Tibial artery (tissue), 4 donors: ENCODE measurements around the gene PDXK.

Source experiments
- DNase-seq, 2 donors: peaks; one replicate each; pipeline ENCODE4 v3.0.0-alpha.2; 2019
- H3K27ac ChIP-seq, 2 donors: fragments of 200-600 bp; sonication (generic) in 1 of 2; 1 replicate in 1 of 2; 2 replicates in 1 of 2; pipeline ENCODE4 v1.5.1; 2018 to 2019; ENCODE audit warnings: mild to moderate bottlenecking in 1 of 2
- H3K27me3 ChIP-seq, 2 donors: fragments of 200-600 bp; sonication (generic) in 1 of 2; one replicate each; pipeline versions ENCODE4 v1.5.1 to v1.6.0; 2016 to 2019
- H3K36me3 ChIP-seq, 3 donors: fragments of 200-600 bp; sonication (generic) in 2 of 3; one replicate each; pipeline ENCODE4 v1.5.1; 2016 to 2019; ENCODE audit warnings: mild to moderate bottlenecking in 2 of 3
- H3K4me1 ChIP-seq, 4 donors: fragments of 200-600 bp; sonication (generic) in 2 of 4; 1 replicate in 3 of 4; 2 replicates in 1 of 4; pipeline ENCODE4 v1.5.1; 2016 to 2019
- H3K4me3 ChIP-seq, 2 donors: fragments of 200-600 bp; sonication (generic) in 1 of 2; 1 replicate in 1 of 2; 2 replicates in 1 of 2; pipeline ENCODE4 v1.5.1; 2018 to 2019; ENCODE audit warnings: mild to moderate bottlenecking in 2 of 2
- H3K9me3 ChIP-seq, 3 donors: fragments of 200-600 bp; sonication (generic) in 1 of 3; one replicate each; pipeline ENCODE4 v1.5.1; 2016 to 2019
- intact Hi-C: fragments of 100-400 bp; cut with DNase I; formaldehyde crosslinking; loops from one replicate; pipeline ENCODE4 v1.15.0; 2023; ENCODE audit warnings: low total_unique reads
- TF ChIP-seq, protein P1 (sequence below), 2 experiments: fragments of 200-600 bp in 1 of 2; fragments of 450-650 bp in 1 of 2; IDR thresholded peaks; one replicate each; pipeline ENCODE4 v1.5.1; 2017 to 2019; ENCODE audit warnings: antibody characterized with exemption in 2 of 2, mild to moderate bottlenecking in 1 of 2, moderate library complexity in 1 of 2

The PDXK gene

DNA sequence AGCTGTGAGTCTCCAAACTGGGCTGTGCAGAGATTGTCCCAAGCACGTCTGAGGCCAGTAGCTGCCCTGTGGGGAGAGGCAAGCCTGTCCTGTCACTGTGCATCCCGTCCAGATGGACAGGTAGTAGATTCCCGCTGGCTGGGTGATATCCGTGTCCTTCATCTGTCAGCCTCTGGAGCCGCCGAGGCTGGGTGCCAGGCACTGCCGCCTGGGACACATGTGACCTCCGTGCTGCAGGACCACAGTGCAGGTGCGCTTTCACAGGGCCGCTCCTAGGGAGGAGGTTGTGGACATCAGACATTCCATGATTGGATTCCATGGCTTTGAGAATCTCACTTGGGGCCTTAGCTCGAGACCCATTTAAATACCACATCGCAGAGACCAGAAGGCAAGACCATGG is 4.7 kb downstream of the PDXK start:
- Histone ChIP-seq H3K36me3 (peaks cover 0 to 11% (median 8%) of the 10 kb centered on the region in 3 donors), H3K4me1 (peaks cover 13 to 78% (median 58%) of the 10 kb centered on the region in 4 donors), H3K27ac (no peak overlapping the region), H3K4me3 (no peak overlapping the region), H3K9me3 (no peaks in the 10 kb centered on the region), H3K27me3 (no peaks in the 10 kb centered on the region)
- TF ChIP-seq, protein P1, sequence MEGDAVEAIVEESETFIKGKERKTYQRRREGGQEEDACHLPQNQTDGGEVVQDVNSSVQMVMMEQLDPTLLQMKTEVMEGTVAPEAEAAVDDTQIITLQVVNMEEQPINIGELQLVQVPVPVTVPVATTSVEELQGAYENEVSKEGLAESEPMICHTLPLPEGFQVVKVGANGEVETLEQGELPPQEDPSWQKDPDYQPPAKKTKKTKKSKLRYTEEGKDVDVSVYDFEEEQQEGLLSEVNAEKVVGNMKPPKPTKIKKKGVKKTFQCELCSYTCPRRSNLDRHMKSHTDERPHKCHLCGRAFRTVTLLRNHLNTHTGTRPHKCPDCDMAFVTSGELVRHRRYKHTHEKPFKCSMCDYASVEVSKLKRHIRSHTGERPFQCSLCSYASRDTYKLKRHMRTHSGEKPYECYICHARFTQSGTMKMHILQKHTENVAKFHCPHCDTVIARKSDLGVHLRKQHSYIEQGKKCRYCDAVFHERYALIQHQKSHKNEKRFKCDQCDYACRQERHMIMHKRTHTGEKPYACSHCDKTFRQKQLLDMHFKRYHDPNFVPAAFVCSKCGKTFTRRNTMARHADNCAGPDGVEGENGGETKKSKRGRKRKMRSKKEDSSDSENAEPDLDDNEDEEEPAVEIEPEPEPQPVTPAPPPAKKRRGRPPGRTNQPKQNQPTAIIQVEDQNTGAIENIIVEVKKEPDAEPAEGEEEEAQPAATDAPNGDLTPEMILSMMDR (IDR thresholded peaks at IDR 0.05), result no peak
- intact Hi-C loops, result no loop called here
- DNase-seq, result no peak

DNA sequence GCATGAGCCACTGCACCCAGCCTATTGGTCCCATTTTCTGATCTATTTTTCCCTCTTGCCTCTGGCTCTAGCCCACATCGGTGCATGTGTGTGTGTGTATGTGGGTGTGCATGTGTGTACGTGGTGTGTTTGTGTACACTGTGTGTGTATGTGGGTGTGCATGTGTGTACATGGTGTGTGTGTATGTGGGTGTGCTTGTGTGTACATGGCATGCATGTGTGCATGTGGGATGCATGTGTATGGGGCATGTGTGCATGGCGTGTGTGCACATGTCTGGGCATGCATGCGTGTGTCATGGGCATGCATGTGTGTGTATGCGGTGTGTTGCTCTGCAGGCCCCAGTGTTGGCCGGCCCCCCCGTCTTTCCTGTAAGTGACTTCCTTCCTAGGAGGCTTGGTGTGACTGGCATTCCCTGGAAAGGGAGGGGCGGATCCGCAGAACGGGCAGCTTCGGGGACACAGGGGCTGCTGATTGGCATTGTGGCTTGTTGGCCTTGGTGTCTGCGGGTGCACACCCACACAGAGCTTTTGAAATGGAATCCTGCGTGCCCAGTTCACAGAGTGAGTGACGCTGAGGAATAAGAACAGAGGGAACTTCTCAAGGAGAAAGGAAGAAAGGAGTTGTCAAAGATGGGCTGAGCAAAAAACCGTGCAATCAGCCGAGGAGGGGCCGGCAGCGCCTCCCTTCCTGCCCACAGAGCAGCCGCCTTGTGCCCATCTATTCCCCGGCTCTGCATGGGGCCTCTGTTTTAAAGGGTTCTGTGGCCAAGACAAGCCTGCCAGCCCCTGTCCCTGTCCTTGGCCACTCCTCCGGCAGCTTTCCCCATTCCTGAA is 8.0 kb downstream of the PDXK start:
- TF ChIP-seq, protein P1 (IDR thresholded peaks at IDR 0.05), result no peak
- H3K4me1 ChIP-seq, result peaks cover 4 to 70% (median 51%) of the 10 kb centered on the region in 4 donors
- H3K4me3 ChIP-seq, result no peak overlapping the region
- no peaks in the 10 kb centered on the region for H3K9me3 ChIP-seq
- H3K27ac ChIP-seq, result peak overlapping the region; percentile 91 to 92
- H3K36me3 ChIP-seq, result peaks cover 0 to 11% (median 8%) of the 10 kb centered on the region in 3 donors
- no peaks in the 10 kb centered on the region for H3K27me3 ChIP-seq
- peak in 1 of 2 donors; percentile 80 for DNase-seq
- intact Hi-C loops, result no loop called here

DNA sequence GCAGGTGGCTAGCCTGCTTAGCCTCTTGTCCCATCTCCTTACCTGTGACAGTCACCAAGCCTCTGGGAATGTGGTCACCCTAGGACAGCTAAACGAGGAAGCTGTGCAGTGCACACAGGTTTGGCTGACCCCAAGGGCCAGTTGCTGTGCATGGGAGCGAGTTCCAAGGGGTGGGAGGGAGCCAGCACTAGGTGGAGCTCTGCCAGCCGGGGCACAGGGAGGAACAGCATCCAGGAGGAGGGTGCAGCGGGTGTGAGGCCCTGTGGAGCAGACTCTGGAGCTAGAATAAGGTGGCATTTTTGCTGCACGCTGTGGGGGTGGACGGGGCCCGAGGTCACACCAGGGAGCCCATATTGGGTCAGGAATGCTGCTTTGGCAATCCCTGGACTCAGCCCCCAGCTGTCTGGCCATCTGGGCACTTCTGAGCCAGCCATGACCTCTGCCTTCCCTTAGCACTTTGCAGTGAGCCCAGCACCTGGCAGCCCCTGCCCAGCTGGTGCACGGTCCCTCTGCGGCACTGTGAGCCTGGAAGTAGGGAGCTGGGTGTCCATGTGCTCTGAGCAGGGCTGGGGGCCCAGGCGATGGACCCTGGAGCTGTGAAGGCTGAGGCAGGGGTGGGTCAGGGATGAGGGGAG is 8.7 kb downstream of the PDXK start:
- Histone ChIP-seq H3K27ac (peak overlapping the region; percentile 91 to 92), H3K36me3 (peaks cover 0 to 11% (median 8%) of the 10 kb centered on the region in 3 donors), H3K4me1 (peaks cover 4 to 71% (median 49%) of the 10 kb centered on the region in 4 donors), H3K4me3 (peak overlapping the region; percentile 55 to 72), H3K27me3 (no peaks in the 10 kb centered on the region), H3K9me3 (no peaks in the 10 kb centered on the region)
- TF ChIP-seq, protein P1 (IDR thresholded peaks at IDR 0.05), result no peak
- peak in 1 of 2 donors; percentile 88 for DNase-seq
- intact Hi-C loops, result loop anchor here (2.0 kb wide), 1 partner anchor 69 kb away; the partner anchor contains the start of genes HSF2BP and RRP1B

DNA sequence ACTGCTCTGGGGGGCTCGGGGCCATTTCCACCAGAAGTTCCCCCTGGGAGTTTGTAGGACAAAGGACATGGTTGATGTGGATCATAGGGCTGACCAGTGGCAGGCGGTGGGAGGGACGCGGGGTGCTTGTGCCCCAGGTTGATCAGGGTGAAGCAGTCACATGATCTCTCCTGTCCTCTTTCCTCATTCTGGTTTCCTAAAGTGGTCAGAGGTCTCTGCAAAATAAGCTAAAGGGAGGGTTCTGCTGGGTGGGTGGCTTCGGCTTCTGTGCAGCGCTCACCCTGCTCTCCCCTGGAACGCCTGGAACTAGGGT is 9.2 kb downstream of the PDXK start:
- Histone ChIP-seq H3K36me3 (peaks cover 0 to 11% (median 8%) of the 10 kb centered on the region in 3 donors), H3K27me3 (no peaks in the 10 kb centered on the region), H3K4me1 (peaks cover 4 to 75% (median 52%) of the 10 kb centered on the region in 4 donors), H3K4me3 (peak overlapping the region; percentile 55 to 72), H3K27ac (peak overlapping the region; percentile 91 to 92), H3K9me3 (no peaks in the 10 kb centered on the region)
- no peak for DNase-seq
- TF ChIP-seq, protein P1 (IDR thresholded peaks at IDR 0.05), result no peak
- intact Hi-C loops, result loop anchor here (2.0 kb wide), 1 partner anchor 69 kb away; the partner anchor contains the start of genes HSF2BP and RRP1B

DNA sequence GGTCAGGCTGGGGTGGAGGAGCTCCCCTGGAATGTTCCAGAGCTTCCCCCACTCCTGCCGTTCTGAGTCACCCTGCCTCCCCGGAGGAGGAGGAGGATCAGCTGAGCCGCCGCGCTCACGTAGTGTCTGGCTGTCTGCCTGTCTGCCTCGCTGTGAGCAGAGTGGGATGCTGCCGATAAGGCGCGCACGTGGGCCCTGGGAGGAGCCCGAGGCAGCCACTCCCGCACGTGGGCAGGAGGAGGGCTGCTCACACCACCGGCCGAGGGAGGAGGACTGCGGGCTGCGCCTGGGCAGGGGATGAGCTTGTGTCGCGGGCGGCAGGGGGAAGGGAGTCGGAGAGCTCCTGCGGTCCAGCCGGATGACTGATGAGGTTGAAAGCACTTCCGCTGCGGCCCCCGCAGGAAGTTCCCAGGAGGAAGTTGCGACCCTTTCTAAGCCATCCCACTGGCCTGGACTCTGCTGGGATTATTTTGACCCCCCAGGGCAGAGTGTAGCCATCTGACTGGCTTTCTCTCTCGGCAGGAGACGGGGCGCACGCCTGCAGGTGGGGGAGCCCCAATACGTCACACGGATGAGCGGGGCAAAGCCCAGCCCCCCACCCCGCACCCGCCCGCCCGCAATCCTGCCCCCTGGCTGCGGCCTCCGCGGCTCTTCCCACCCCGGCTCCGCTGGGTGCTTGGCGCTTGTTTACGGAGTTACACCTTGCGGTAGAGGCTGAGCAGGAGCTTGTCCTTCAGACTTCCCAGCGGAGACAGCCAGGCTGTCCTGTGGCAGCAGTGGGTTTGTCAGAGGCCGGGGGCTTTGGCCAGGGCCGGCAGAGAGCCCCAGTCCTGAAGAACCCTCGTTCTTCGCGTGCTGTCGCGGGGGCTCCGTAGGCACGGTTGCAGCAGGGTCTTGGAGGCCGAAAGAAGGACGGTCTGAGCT is 9.8 kb downstream of the PDXK start:
- TF ChIP-seq, protein P1 (IDR thresholded peaks at IDR 0.05), result peak; percentile 7 to 40
- Histone ChIP-seq H3K4me3 (peak overlapping the region; percentile 55 to 72), H3K36me3 (peaks cover 0 to 6% (median 6%) of the 10 kb centered on the region in 3 donors), H3K27me3 (no peaks in the 10 kb centered on the region), H3K9me3 (no peaks in the 10 kb centered on the region), H3K4me1 (peaks cover 4 to 77% (median 55%) of the 10 kb centered on the region in 4 donors), H3K27ac (peak overlapping the region; percentile 91 to 92)
- intact Hi-C loops, result loop anchor here (2.0 kb wide), 1 partner anchor 70 kb away; the partner anchor contains the start of genes HSF2BP and RRP1B
- peak; percentile 97 to 99 for DNase-seq
